Keratinocyte (primary cell): ENCODE measurements around the gene HYAL1.

Experiments
- CTCF ChIP-seq, 3 experiments: IDR thresholded peaks in 1 of 3; conservative IDR thresholded peaks in 1 of 3; optimal IDR thresholded peaks in 1 of 3; 2 replicates in 2 of 3; 3 replicates in 1 of 3; pipeline versions ENCODE3 to v1.5.1; 2011; ENCODE audit warnings: low read length in 3 of 3, mild to moderate bottlenecking in 3 of 3, moderate library complexity in 2 of 3, control low read depth in 1 of 3, inconsistent platforms in 1 of 3; ENCODE audit not compliant: insufficient read depth in 2 of 3; ENCODE audit errors: extremely low read depth in 1 of 3
- EZH2 ChIP-seq: IDR thresholded peaks from one replicate; pipeline ENCODE4 v1.6.1; 2012; ENCODE audit warnings: inconsistent platforms, mild to moderate bottlenecking, low read length, moderate library complexity

- TF ChIP-seq CTCF (optimal IDR thresholded peaks at IDR 0.05 in 1 of 3, IDR thresholded peaks at IDR 0.05 in 1 of 3, conservative IDR thresholded peaks at IDR 0.05 in 1 of 3; ENCODE audit: extremely low read depth in 1 of 3, insufficient read depth in 2 of 3, low read length in 3 of 3) (no peak), EZH2 (no peak)
These were observed 14.9 kb downstream of the HYAL1 start for GRCh38 chr3:50288387-50289007.
